ENCODE measurements around the gene SMAP1.

The SMAP1 gene

GRCh38 chr6:70667711-70668498 is at the start of gene SMAP1:
SMAP1 (plus strand) TSS chr6:70667883; CDS start chr6:70668024, 141 bp downstream.
- peak; percentile 82 to 86 for DNase-seq (ENCODE audit: low read depth in 2 of 2, low spot score in 1 of 2)

- DNase-seq (ENCODE audit: low read depth in 2 of 2, low spot score in 1 of 2): no peak
Measured at GRCh38 chr6:70620746-70621145, 46.9 kb upstream of the SMAP1 start.

GRCh38 chr6:70622461-70622860 is 45.2 kb upstream of the SMAP1 start:
- no peak for DNase-seq (ENCODE audit: low read depth in 2 of 2, low spot score in 1 of 2)

GRCh38 chr6:70625436-70625835 is 42.2 kb upstream of the SMAP1 start:
- no peak for DNase-seq (ENCODE audit: low read depth in 2 of 2, low spot score in 1 of 2)

GRCh38 chr6:70627500-70628254 is 40.0 kb upstream of the SMAP1 start:
- no peak for DNase-seq (ENCODE audit: low read depth in 2 of 2, low spot score in 1 of 2)

- no peak for DNase-seq (ENCODE audit: low read depth in 2 of 2, low spot score in 1 of 2)
Measured at GRCh38 chr6:70629929-70630328, 37.8 kb upstream of the SMAP1 start.

- no peak for DNase-seq (ENCODE audit: low read depth in 2 of 2, low spot score in 1 of 2)
Measured at GRCh38 chr6:70633870-70634269, 33.8 kb upstream of the SMAP1 start.

GRCh38 chr6:70636596-70636995 is 31.1 kb upstream of the SMAP1 start:
- no peak for DNase-seq (ENCODE audit: low read depth in 2 of 2, low spot score in 1 of 2)

- no peak for DNase-seq (ENCODE audit: low read depth in 2 of 2, low spot score in 1 of 2)
Measured at GRCh38 chr6:70638468-70638867, 29.2 kb upstream of the SMAP1 start.

- no peak for DNase-seq (ENCODE audit: low read depth in 2 of 2, low spot score in 1 of 2)
Measured at GRCh38 chr6:70651326-70651905, 16.3 kb upstream of the SMAP1 start.

- DNase-seq (ENCODE audit: low read depth in 2 of 2, low spot score in 1 of 2): no peak
Measured at GRCh38 chr6:70652216-70652615, 15.5 kb upstream of the SMAP1 start.

- no peak for DNase-seq (ENCODE audit: low read depth in 2 of 2, low spot score in 1 of 2)
Measured at GRCh38 chr6:70657706-70658105, 10.0 kb upstream of the SMAP1 start.

GRCh38 chr6:70663881-70664466 is 3.7 kb upstream of the SMAP1 start:
- no peak for DNase-seq (ENCODE audit: low read depth in 2 of 2, low spot score in 1 of 2)

- no peak for DNase-seq (ENCODE audit: low read depth in 2 of 2, low spot score in 1 of 2)
Measured at GRCh38 chr6:70666706-70667105, 977 bp upstream of the SMAP1 start.

- DNase-seq (ENCODE audit: low read depth in 2 of 2, low spot score in 1 of 2): no peak
Measured at GRCh38 chr6:70667256-70667710, 400 bp upstream of the SMAP1 start.

- DNase-seq (ENCODE audit: low read depth in 2 of 2, low spot score in 1 of 2): no peak
Measured at GRCh38 chr6:70668499-70668812, 773 bp downstream of the SMAP1 start.

- no peak for DNase-seq (ENCODE audit: low read depth in 2 of 2, low spot score in 1 of 2)
Measured at GRCh38 chr6:70669133-70669532, 1.4 kb downstream of the SMAP1 start.

- DNase-seq (ENCODE audit: low read depth in 2 of 2, low spot score in 1 of 2): no peak
Measured at GRCh38 chr6:70672549-70672948, 4.9 kb downstream of the SMAP1 start.

- no peak for DNase-seq (ENCODE audit: low read depth in 2 of 2, low spot score in 1 of 2)
Measured at GRCh38 chr6:70673054-70673453, 5.4 kb downstream of the SMAP1 start.

GRCh38 chr6:70673601-70674000 is 5.9 kb downstream of the SMAP1 start:
- no peak for DNase-seq (ENCODE audit: low read depth in 2 of 2, low spot score in 1 of 2)

- DNase-seq (ENCODE audit: low read depth in 2 of 2, low spot score in 1 of 2): no peak
Measured at GRCh38 chr6:70675822-70676221, 8.1 kb downstream of the SMAP1 start.

GRCh38 chr6:70676821-70677220 is 9.1 kb downstream of the SMAP1 start:
- DNase-seq (ENCODE audit: low read depth in 2 of 2, low spot score in 1 of 2): no peak
